Hypothalamus (tissue), 51 donors: ENCODE measurements around the gene SEMA3C.
"Not testable (repeated sequence)": the region's sequence is repeated elsewhere in the genome, so short reads cannot be mapped to it uniquely, and the experiment has no call there.

Experiments used
- DNase-seq, 51 donors: peaks; one replicate each; lab custom pipeline; 2025; lab: John Stamatoyannopoulos, UW

SEMA3C gene

GRCh38 chr7:80929619-80930018 lies 10.8 kb upstream of the SEMA3C start:
- DNase-seq, result no peak

- not testable (repeated sequence) for DNase-seq
Measured at GRCh38 chr7:80926955-80927354, 8.1 kb upstream of the SEMA3C start.

GRCh38 chr7:80924090-80924489 lies 5.2 kb upstream of the SEMA3C start:
- no peak for DNase-seq

GRCh38 chr7:80923211-80923612 lies 4.4 kb upstream of the SEMA3C start:
- DNase-seq, result no peak

GRCh38 chr7:80922253-80923049 lies 3.6 kb upstream of the SEMA3C start:
- DNase-seq, result no peak

- DNase-seq, result no peak
Measured at GRCh38 chr7:80921130-80921529, 2.3 kb upstream of the SEMA3C start.

- DNase-seq, result peak in 1 of 51 donors; percentile 56
Measured at GRCh38 chr7:80918399-80918798, 452 bp downstream of the SEMA3C start.

- peak in 1 of 51 donors; percentile 30 for DNase-seq
Measured at GRCh38 chr7:80916770-80917741, 1.8 kb downstream of the SEMA3C start.

- no peak for DNase-seq
Measured at GRCh38 chr7:80910228-80910627, 8.6 kb downstream of the SEMA3C start.

GRCh38 chr7:80908360-80908797 lies 10.5 kb downstream of the SEMA3C start:
- DNase-seq, result no peak

GRCh38 chr7:80907612-80908011 lies 11.2 kb downstream of the SEMA3C start:
- DNase-seq, result no peak

GRCh38 chr7:80907141-80907601 lies 11.7 kb downstream of the SEMA3C start:
- DNase-seq, result no peak

- DNase-seq, result no peak
Measured at GRCh38 chr7:80905334-80905733, 13.5 kb downstream of the SEMA3C start.

- DNase-seq, result no peak
Measured at GRCh38 chr7:80902716-80903308, 16.0 kb downstream of the SEMA3C start.

- no peak for DNase-seq
Measured at GRCh38 chr7:80902019-80902418, 16.8 kb downstream of the SEMA3C start.

GRCh38 chr7:80900583-80901576 lies 18.0 kb downstream of the SEMA3C start:
- no peak for DNase-seq

GRCh38 chr7:80896906-80897598 lies 21.8 kb downstream of the SEMA3C start:
- DNase-seq, result no peak

GRCh38 chr7:80895056-80895455 lies 23.8 kb downstream of the SEMA3C start:
- no peak for DNase-seq

- DNase-seq, result no peak
Measured at GRCh38 chr7:80891259-80891544, 27.6 kb downstream of the SEMA3C start.
